Activated CD4-positive, alpha-beta T cell treated with anti-CD3 and anti-CD28 coated beads, Interleukin-2, amount 50 U/mL, for 4 hours (primary cell): ENCODE data around the gene HS2ST1.
"Not testable (repeated sequence)": the region's sequence is repeated elsewhere in the genome, so short reads cannot be mapped to it uniquely, and the experiment has no call there.

Experiments
- DNase-seq, 2 experiments: peaks; one replicate each; pipeline ENCODE4 v3.0.0-alpha.2; 2020

The HS2ST1 gene

DNA sequence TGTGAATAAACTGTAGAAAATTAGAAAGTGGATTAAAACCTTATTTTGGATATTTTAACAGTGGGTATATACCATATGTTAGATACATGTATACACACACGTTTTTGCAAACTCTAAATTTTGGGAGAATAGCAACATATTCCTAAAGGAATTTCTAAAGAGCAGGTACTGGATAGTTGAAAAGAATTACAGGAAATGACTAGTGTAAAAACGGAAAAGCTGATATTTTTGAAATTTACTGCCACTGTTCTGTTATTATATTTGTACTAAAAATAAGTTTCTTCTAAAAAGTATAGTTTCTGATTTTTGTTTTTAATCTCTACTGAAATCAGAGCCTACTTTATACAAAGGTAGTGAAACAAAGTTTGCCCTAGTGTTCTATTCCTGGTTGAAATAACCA lies 114.1 kb downstream of the HS2ST1 start:
- no peak for DNase-seq

DNA sequence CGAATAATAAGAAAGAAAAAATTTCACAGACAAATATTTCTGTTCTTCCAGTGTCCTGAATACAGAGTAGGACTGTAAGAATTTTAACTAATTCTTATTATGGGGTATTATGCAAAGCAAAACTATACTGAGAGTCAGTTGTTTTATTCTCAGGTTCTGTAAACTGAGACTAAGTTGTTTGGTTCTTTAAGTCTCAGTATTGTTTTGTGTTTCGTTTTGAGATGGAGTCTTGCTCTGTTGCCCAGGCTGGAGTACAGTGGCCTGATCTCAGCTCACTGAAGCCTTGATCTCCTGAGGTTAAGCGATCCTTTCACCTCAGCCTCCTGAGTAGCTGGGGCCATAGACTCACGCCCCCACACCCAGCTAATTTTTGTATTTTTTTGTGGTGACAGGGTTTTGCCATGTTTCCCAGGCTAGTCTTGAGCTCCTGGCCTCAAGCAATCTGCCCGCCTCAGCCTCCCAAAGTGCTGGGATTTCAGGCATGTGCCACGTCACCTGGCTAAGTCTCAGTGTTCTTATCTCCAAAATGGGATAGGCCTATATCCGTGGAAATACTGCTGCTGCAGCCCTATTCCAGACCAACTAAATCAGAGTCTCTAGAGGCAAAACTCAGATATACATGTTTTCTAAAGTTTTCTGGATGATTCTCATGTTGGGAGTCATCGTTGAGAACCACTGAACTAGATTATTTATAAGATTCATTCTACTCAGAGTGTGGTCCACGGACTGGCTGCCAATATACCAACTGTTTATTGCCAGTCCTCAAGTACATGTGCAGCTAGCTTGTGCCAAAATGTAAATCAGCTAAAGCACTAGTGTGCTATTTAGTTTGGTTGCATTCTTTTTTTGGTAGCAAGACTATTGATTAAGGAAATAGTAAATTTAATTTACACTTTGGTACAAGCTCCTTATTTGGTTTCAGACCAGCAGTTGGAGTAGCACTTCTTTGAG lies 116.6 kb downstream of the HS2ST1 start:
- DNase-seq: no peak

DNA sequence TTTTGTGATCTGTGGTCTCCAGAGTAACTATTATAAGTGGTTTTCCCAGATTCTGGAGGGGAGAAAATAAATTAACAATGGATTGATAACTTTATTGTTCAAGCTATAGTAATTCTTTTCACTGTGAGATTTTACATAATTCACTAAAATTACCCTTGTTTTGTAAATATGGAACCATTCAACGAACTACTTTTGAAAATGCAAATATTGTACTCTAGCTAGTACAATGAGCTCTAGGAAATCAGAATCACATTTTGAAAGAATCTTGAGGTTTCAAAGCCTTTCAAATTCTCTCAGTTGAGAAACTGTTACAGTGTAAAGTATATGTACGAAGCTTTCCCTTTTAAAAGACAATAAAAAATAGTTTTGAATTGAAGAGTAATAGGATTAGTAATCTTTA lies 119.9 kb downstream of the HS2ST1 start:
- DNase-seq: no peak

DNA sequence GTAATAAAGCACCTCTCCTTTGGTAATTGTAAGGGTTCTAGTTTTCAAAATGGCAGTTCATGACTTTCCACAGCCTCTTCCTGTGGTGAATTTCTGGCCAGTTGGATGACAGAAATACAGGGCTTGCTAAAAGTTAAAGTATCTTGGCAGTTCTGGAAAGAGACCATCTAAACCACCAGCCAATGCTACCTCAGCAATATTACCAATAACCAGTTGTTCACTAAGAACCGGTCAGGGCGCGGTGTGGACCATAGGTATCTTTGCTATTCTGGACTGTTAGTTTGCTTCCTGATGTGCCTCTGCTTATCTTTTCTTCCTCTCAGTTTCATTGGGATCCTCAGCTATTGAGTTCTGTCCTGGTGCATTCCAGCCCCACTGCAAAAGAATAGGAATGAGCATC lies 124.7 kb downstream of the HS2ST1 start:
- DNase-seq: no peak

DNA sequence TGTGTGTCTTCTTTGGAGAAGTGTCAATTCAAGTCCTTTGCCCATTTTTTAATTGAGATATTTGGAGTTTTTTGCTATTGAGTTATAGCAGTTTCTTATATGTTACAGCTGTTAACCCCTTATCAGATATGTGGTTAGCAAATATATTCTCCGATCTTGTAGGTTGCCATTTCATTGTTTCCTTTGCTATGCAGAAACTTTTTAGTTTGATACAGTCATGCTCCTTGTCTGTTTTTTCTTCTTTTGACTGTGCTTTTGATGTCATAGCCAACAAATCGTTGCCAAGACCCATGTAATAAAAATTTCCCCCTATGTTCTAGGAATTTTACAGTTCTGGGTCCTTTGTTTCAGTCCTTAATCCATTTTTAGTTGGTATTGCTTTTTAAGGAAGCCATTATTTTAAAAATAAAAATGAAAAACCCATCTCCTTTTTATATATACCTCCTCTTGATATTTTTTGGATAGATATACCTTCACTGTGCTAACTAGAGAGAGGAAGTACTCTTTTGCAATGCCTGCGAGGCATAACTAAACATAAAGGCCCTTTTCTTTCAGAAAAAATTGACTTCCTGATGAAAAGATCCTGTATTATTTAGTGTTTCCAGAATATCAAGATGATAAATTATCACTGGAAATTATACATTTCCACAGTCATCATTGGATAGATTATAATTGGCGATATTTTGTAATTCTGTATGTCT lies 127.8 kb downstream of the HS2ST1 start:
- no peak for DNase-seq

DNA sequence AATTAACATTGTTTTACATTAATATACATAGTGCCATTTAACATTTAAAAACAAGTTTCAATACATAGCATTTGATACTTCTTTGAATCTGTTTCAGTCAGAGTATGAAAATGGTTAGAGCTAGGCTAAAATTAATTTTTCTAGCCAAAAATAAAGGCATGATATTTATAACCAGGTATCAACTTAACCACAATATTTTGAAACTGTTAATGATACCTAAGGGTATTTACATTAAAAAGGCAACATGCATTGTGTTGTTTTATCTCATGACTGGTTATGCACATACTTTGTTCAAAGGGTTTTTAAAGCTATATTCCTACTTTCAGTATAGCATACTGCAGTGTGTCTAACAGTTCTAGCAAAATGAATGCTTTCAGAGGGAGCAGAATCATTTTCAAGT lies 130.0 kb downstream of the HS2ST1 start:
- no peak for DNase-seq

DNA sequence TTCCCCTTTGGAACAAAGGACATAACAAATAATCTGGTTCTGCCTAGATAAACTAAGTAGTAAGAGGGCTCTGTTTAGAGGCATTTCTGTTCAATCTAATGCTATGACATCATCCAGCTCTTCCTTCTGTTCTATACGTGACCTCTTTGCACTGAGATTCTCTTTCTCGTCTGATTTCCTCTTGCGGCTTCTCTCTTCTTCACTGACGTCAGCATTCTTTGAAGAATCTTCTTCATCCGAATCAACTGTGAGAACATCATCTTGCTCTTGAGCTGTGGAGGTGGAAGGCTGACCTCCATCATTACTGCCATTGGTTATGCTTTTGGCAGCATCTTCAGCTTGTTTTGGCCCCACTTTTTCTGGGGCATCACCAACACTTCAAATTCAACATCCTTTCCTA lies 130.4 kb downstream of the HS2ST1 start:
- no peak for DNase-seq

DNA sequence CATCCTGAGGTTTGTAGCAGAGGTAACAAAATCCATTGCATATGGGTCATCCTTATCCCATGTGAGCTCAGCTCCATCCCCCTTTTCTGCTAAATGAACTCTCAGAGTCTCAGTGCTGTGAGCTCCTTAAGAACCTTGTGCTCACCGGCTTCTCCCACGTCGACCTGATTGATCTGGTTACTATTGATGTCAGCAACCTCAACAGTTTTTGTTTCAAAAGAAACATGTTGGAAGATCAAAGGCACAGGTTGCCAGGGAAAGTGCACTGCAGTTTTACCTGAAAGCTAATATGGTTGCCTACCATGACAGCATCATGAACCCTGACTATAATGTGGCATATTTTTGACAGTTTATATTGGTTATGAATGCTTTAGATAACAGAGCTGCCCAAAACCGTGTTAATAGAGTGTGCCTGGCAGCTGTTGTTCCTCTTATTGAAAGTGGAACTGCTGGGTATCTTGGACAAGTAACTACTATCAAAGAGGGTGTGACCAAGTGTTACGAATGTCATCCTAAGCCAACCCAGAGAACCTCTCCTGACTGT lies 131.4 kb downstream of the HS2ST1 start:
- peak; percentile 23 to 34 for DNase-seq

DNA sequence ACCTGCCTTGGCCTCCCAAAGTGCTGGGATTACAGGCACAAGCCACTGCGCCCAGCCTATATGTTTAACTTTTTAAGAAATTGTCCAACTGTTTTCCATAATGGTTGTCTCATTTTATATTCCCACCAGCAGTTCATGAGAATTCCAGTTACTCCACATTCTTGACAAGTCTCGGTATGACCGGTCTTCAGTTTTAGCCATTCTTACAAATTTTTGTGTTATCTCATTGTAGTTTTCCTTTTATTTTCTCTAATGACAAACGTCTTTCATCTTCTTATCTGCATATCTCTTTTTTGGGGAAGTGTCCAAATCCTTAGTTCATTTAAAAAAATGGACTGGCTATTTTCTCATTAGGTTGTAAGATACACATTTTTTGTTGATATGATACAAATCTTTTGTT lies 132.5 kb downstream of the HS2ST1 start:
- DNase-seq: no peak

DNA sequence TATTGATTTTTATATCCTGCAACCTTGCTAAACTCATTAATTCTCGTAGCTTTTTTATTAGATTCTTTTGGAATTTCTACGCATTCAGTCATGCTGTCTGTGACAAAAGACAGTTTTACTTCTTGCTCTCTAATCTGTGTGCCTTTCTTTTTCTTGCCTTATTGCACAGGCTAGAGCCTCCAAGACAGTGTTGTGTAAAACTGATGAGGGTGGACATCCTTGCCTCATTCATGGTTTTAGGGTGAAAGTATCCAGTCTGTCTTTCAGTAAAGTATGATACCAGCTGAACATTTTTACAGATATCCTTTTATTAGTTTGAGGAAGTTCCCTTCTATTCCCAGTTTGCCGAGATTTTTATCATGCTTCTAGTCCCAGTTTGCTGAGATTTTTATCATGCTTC lies 133.8 kb downstream of the HS2ST1 start:
- DNase-seq: no peak

DNA sequence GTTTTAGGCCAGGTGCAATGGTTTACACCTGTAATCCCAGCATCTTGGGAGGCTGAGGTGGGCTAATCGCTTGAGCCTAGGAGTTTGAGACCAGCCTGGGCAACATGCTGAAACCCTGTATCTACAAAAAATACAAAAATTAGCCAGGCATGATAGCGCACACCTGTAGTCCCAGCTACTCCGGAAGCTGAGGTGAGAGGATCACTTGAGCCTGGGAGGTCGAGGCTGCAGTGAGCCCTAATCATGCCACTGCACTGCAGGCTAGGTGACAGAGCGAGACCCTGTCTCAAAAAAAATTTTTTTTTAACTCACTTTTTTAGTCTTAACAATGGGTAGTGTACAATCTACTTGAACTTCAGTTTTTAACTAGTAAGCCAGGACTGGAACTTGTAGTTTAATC lies 137.5 kb downstream of the HS2ST1 start:
- no peak for DNase-seq

DNA sequence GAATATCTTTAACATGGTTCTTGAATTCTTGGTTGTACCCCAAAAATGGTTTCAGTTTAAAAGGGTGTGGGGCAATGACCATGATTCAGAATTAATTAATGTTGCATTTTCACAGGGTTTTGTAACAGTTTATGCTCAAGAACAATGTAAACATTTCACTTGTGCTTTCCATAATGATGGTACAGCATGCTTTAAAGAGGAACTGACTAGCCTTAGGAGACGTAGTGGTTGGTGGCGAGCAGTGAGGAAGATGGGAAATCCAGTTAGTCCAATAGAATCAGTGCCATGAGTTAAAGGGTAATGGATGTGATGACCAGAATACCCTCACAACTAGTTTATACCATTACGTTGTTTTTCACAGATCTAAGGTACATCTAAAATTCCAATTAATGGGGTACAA lies 138.0 kb downstream of the HS2ST1 start:
- DNase-seq: no peak

DNA sequence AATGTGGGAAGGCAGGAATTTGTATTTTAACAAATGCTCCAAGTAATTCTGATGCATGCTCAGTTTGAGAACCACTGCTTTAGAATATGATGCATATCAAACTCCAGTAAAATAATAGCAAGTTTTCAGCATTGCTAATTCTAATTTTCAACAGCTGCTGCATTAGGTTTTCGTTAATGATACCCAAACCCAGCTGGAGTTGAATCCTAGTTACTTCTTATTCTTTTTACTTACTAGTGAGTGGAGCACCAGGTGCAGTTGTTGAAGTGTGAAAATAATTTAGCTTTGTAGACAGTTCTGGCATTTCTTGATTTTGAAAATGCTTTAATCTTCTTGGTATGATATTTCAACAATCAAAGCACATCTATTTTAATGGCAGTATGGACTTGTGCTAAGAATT lies 138.5 kb downstream of the HS2ST1 start:
- no peak for DNase-seq

DNA sequence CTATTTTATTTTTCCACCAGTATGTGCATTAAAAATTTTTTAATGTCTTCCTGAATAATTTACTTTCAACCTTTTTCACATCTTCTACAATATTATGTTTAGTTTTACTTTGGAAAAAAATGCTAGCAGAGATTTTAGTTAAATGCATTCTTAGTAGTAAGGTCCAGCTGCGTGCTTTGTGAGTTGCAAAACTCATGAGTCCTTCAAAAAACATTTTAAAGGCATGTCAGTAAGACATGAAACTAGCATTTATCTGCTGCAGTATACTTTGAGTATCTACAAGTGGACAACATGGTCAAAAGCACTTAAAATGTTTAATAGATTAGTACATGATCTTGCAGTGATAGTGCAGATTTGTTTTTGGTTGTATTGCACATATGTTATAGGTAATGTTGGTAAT lies 139.0 kb downstream of the HS2ST1 start:
- DNase-seq: no peak

DNA sequence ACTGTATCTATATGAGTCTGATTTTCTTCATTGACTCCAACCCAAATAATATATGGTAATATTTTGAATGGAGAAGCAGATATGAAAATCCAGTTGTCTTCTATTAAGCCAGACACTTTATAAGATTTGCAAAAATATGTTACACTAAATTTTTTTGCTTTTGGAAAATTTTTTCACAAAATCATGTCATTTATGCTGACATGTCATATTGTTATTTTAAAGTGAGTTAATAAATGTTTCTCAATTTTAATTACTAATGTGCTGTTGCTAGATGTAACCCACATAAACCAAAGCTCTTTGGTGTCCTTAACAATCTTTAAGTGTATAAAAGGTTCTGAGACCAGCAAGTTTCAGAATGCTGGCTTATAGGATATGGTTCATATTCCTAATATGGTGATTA lies 142.5 kb downstream of the HS2ST1 start:
- no peak for DNase-seq

DNA sequence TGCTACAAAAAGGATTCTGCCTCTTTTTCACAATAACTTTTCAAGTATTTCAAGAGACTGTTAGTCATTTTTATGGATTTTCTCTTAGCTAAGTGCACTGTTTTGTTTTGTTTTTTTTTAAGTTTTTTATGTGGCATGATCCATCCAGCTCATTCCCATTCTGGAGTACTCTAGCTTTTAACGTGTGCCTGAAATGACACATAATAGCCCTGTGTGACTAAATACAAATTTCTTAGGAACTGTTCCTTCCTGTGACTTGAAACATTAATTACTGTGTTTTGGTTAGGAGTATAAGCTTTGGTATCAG lies 143.9 kb downstream of the HS2ST1 start:
- DNase-seq: no peak

DNA sequence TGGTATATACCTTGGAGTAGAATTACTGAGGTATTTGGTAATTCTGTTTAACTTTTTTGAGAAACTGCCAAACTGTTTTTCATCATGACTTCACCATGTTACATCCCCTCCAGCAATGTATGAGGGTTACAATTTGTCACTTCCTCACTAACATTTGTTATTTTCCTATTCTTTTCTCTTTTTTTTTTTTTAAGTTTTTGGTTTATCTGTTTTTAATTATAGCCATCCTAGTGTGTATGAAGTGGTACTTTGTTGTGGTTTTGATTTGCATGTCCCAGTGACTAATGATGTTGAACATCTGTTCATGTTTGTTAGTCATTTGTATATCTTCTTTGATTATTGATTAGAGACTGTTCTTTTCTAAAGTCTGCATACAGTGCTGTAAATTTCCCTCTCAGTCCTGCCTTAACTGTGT lies 147.3 kb downstream of the HS2ST1 start:
- no peak for DNase-seq

DNA sequence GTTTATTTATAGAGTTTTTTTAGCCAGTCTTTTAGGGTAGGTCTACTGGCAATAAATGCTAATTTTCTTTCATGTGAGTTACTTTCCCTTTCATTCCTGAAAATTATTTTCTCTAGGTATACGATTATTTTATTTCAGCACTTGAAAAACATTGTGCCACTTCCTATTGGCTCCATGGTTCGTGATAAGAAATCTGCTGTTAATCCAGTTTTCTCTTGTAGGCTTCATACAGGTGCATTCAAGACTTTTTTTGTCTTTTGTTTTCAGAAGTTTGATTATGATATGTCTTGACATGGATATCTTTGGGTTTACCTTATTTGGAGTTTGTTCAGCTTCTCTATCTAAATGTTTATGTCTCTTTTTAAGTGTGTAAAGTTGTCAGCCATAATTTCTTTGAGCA lies 148.3 kb downstream of the HS2ST1 start:
- no peak for DNase-seq

DNA sequence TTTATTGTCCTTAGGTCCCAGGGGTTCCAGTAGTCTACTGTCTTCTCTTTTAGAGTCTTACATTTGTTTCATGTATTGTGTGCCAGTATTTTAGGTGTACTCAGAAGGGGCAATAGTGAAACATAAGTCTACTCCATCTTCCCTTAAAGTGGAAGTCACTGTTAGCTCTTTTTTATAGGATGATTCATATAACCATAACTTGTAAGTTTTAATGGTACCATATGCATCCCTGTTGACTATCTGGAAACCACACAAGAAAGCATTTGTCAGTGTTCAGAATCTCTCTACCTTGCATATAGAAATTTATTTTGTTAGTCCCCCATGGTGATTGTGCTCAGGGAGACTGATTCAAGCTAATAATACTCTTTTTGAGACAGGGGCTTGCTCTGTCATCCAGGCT lies 149.9 kb downstream of the HS2ST1 start:
- no peak for DNase-seq

DNA sequence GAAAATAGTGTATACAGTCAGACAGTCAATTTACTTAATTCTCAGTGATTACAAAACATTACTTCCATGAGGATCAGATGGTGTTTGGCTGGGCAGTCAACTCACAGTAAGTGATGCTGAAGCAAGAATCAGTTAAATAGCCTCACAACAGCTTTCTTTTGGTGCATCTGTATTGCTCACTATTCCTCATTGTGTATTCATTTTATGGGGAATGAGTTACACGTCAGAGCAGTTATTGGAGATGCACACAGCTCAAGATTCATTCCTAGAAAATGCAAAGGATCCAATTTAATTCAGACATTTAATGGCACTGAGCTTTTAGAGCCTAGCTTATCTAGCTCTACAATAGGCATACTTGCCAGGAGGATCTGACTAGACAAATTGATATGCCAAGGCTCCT lies 150.6 kb downstream of the HS2ST1 start:
- DNase-seq: no peak

DNA sequence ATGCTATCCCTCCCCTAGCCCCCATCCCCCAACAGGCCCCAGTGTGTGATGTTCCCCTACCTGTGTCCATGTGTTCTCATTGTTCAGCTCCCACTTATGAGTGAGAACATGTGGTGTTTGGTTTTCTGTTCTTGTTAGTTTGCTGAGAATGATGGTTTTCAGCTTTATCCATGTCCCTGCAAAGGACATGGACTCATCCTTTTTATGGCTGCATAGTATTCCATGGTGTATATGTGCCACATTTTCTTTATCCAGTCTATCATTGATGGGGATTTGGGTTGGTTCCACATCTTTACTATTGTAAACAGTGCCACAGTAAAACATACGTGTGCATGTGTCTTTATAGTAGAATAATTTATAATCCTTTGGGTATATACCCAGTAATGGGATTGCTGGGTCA lies 152.3 kb downstream of the HS2ST1 start:
- not testable (repeated sequence) for DNase-seq

DNA sequence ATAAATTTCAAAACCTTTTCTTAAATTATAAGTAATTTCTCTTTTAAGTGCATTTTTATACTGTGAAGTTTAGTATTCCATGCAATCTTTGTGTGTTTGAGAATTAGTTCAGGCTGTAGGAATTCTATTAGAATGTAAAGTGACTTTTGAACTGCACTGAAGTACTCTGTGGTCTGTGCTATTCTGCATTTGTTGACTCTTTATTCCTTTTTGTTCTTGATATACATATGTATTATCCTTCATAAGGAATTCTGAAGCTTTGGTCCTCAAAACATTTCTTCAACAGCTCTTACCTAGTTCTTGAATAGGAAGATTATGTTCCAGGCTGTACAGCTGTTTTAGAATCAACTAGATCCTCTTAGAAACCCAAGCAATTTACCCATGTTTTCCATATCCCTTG lies 158.0 kb downstream of the HS2ST1 start:
- DNase-seq: no peak

DNA sequence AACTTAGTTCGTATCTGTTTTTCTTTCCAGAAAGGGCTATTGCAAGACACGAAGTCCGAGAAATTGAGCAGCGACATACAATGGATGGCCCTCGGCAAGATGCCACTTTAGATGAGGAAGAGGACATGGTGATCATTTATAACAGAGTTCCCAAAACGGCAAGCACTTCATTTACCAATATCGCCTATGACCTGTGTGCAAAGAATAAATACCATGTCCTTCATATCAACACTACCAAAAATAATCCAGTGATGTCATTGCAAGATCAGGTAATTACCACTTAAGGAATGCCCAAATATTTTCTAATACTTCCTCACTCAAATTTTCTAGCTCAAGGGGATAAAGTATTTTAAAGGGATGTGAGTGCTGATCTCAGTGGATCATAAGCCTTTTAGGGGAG lies 158.5 kb downstream of the HS2ST1 start:
- no peak for DNase-seq
